Measurements from ENCODE around the gene SLC25A4.
"Not testable (repeated sequence)": the region's sequence is repeated elsewhere in the genome, so short reads cannot be mapped to it uniquely, and the experiment has no call there.

The SLC25A4 gene

DNA sequence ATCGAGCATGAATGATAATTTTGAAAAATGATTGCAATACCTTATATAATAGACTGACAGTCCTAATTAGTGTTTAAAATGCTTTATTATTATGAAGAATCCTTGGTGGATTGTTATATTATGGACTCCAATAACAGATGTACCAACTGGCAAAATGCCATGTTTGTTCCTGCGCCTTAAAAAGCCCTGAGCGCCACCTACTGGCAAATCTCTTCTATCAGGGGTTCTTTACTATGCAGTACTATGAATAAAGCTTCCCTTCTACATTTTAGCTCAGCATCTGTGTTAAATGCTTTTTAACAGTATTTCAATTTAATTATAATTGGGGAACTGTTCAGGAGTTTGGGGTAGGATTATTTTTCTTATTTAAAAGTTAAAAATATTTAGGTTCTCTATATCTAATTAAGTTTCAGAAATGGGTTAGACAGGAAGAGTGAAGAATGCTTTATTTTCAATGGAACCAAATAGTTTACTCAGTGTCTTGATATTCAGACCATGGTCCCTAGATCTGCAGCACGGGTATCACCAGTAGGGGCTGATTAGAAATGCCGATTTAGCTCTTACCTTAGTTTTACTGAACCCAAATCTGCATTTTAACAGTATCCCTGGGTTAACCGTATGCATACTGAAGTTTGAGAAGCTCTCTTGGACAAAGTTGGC lies 40.7 kb downstream of the SLC25A4 start:
- no peak for DNase-seq (ENCODE audit: low spot score)

DNA sequence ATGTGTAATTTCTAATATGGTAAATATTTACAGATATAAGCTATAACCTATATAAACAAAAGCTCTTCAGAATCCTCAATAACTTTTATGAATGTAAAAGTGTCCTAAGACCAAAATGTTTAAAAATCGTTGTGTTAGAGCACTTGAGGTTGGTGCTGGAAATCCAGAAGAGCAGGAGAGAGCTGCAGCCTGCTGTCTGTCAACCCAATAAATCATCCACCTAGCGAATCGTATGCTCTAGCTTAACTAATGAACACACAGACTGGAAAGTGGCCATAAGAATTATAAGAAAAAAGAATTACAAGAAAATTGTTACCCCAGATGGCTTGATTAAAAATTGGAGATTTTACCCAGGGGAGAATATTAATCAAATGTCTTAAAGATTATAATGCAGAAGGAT lies 43.7 kb downstream of the SLC25A4 start:
- DNase-seq (ENCODE audit: low spot score), result no peak

DNA sequence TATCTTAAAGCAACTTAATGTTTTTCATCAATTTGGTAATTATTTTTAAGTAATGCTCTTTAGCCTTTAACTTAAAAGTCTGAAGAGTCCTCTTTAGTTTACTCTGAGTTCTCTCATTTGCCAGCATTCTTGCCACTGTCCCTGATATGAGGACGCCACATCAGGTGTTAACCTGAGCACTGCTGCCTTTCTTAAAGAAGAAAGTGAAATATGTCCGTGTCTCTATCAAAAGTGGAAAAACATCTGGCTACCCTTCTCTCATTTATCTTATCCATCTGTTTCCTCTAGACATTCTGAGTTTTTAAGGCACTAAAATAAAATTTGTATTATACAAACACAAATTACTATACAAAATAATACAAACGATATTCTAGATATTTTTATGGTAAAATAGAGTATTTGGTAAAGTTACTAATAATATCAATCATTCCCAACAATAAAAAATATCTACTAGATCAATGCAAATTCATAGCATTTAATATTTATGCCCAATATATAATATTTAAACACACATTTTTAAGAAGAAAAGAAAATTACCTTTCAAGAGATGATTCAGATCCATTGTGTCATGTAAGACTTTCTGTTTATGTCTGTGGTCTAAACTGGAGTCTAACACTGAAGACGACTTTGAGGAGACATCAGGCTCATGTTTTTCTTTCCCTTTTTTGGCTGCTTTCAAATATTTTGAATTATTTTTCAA lies 46.7 kb downstream of the SLC25A4 start:
- no peak for DNase-seq (ENCODE audit: low spot score)

DNA sequence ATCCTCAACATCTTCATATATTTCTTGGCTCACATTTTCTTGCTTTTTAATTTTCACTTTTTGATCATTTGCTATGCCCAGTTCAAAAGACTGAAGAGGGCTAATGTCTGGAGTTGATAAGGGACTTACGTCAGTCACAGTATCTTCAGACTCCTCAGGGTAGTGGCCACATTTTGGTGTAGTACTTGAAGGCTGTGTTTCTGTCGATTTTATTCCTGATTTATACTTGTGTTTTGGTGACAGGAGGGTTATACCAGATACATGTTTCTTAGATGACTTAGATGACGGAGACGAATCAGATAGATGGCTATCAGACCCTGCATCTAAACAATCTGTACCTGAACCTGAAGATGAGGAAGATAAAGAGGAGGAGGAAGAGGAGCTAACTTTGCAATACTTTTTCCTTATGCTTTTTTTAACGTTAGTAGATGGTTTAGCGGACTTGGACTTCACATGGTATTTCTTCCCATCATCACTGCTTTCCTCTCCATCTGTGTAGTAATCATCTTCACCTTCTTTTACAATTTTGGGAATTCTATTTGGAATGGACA lies 47.3 kb downstream of the SLC25A4 start:
- no peak for DNase-seq (ENCODE audit: low spot score)

DNA sequence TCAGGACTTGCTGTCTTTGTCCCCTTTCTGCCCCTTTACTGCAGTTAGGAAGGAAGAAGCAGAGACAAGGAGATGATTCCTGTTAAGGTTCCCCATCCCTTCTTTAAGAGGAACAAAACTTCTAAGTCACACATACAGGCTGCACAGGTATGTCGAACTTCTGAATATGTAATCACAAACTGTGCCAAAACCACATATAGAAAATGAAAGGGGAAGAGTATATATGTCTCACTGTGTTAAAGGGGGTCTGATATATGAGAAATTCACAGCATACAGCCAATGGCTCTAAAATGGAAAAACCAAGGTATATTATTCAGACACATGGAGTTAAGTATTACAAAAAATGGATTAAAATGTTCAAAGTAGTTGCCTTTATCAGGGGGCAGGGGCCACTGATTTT lies 49.0 kb downstream of the SLC25A4 start:
- no peak for DNase-seq (ENCODE audit: low spot score)

DNA sequence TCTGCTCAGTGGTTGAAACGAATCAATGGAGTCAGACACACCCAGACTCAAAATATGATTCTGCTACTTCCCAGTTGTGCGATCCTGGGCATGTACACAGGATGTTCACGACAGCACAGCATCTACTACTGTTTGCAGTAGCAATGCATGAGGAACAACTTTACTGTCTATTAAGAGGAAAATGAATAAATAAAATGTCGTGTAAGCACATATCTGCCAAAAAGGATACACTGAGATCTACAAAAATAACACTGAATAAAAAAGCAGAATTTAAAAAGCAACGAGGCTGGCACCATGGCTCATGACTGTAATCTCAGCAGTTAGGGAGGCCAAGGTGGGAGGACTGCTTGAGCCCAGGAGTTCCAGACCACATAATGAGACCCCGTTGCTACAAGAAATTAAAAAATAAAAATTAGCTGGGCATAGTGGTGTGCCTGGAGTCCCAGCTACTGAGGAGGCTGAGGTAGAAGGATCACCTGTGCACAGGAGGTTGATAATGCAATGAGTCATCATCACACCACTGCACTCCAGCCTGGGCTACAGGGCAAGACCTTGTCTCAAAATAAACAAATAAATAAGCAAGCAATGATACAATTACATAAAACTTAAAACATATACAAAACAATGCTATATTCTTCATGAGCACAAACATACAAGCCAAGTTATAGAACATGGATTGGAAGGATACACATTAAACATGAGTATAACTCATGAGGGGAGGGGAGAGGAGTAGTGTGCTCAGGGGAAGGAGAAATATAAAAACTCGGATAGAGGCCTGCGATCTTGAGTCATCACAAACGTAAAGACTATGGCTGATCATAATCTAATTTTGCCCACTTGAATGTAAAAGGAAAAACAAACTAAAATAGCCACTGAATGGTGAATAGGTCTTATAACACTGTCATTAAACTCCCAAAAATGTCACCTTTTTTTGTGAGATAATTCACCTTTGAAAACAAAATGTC lies 52.1 kb downstream of the SLC25A4 start:
- no peak for DNase-seq (ENCODE audit: low spot score)

DNA sequence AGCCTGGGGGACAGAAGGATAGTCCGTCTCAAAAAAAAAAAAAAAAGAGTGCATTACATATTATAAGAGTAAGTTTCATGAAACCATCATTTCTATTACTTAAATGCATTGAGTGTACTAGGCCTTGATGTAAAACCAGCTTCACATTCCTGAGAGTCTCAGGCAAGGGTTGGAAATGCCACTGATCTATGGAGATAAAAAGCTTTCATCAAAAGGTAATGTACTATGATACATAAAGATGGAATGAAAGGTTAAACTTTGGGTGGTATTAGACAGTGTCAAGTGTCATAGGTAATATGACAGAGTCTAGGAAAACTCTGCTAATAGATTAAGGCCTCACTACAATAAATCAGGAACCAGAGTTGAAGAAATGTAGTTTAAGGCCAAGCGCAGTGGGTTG lies 53.4 kb downstream of the SLC25A4 start:
- no peak for DNase-seq (ENCODE audit: low spot score)

DNA sequence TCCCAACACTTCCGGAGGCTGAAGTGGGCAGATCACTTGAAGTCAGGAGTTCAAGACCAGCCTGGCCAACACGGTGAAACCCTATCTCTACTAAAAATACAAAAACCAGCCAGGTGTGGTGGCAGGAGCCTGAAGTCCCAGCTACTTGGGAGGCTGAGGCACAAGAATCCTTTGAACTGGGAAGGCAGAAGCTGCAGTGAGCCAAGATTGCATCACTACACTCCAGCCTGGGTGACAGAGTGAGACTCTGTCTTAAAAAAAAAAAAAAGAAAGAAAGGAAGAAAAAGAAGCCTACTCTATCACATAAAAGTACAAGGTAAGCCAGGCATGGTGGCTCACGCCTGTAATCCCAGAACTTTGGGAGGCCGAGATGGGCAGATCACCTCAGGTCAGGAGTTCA lies 55.1 kb downstream of the SLC25A4 start:
- DNase-seq (ENCODE audit: low spot score), result not testable (repeated sequence)

All from HuH-7 (cell line).